Hepatocyte (in vitro differentiated cells): ENCODE data around the gene DOCK8.
"Not testable (repeated sequence)": the region's sequence is repeated elsewhere in the genome, so short reads cannot be mapped to it uniquely, and the experiment has no call there.

Experiments
- CTCF ChIP-seq: fragments of 200-600 bp; sonication (generic); IDR thresholded peaks from 2 replicates; pipeline ENCODE4 v1.5.1; 2016; ENCODE audit warnings: antibody characterized with exemption, mild to moderate bottlenecking; ENCODE audit not compliant: poor library complexity
- EZH2 ChIP-seq: fragments of 200-600 bp; sonication (generic); IDR thresholded peaks from 2 replicates; pipeline ENCODE4 v1.6.1; 2016; ENCODE audit warnings: antibody characterized with exemption, mild to moderate bottlenecking, borderline replicate concordance
- EZH2phosphoT487 ChIP-seq: fragments of 200-600 bp; sonication (generic); IDR thresholded peaks from one replicate; pipeline ENCODE4 v1.6.1; 2018; ENCODE audit warnings: antibody characterized with exemption, mild to moderate bottlenecking, low read depth, moderate library complexity; ENCODE audit not compliant: unreplicated experiment, severe bottlenecking

- not testable (repeated sequence) for TF ChIP-seq CTCF, EZH2, EZH2phosphoT487
Measured at GRCh38 chr9:219036-219435, 4.4 kb downstream of the DOCK8 start.
